Measurements from ENCODE around the gene MT1F.
"Not testable (repeated sequence)": the region's sequence is repeated elsewhere in the genome, so short reads cannot be mapped to it uniquely, and the experiment has no call there.

Gene MT1F

DNA sequence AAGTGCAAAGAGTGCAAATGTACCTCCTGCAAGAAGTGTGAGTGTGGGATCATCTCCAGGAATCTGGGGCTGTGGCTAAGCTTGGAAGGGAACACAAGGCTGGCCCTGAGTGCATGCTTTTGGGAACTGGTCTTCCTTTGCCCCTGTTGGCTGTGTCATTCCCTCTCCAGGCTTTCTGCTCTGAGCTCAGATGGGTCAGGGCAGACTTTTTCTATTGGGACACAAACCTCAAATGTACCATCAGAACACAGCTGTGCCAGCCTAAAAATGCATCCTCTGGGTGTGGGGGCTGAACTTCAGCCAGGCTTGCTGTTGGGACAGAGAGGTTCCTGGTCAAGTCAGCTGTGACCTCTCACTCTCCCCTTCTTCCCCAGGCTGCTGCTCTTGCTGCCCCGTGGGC lies 5.2 kb upstream of the MT1F start:
- H3K4me3 ChIP-seq (replicated peaks; ENCODE audit: low read depth, low read length): no peak overlapping the region
- DNase-seq (ENCODE audit: extremely low read depth, low read depth): no peak
- TF ChIP-seq, protein P1, sequence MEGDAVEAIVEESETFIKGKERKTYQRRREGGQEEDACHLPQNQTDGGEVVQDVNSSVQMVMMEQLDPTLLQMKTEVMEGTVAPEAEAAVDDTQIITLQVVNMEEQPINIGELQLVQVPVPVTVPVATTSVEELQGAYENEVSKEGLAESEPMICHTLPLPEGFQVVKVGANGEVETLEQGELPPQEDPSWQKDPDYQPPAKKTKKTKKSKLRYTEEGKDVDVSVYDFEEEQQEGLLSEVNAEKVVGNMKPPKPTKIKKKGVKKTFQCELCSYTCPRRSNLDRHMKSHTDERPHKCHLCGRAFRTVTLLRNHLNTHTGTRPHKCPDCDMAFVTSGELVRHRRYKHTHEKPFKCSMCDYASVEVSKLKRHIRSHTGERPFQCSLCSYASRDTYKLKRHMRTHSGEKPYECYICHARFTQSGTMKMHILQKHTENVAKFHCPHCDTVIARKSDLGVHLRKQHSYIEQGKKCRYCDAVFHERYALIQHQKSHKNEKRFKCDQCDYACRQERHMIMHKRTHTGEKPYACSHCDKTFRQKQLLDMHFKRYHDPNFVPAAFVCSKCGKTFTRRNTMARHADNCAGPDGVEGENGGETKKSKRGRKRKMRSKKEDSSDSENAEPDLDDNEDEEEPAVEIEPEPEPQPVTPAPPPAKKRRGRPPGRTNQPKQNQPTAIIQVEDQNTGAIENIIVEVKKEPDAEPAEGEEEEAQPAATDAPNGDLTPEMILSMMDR (IDR thresholded peaks at IDR 0.05; ENCODE audit: low read depth, low read length, missing control alignments): no peak

DNA sequence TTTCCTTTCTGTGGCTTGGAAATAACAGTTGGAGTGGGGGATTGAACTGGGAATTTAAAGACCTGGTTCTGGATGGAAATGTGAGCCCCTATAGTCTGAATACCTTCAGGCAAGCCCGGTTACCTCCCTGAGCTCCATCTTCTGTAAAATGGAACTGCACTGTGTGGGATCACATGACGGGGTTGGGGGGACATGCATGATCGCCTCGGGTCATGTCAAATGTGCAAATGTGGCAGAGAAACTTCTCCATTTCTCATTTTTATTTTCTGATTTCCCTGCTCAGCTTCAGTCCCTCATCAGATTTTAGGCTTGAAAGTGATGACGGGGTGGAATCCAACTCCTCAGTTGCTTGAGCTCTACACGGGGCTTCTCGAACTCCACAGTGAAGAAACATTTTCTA lies 4.5 kb upstream of the MT1F start:
- DNase-seq (ENCODE audit: extremely low read depth, low read depth): no peak
- TF ChIP-seq, protein P1 (IDR thresholded peaks at IDR 0.05; ENCODE audit: low read depth, low read length, missing control alignments): no peak
- H3K4me3 ChIP-seq (replicated peaks; ENCODE audit: low read depth, low read length): no peak overlapping the region

DNA sequence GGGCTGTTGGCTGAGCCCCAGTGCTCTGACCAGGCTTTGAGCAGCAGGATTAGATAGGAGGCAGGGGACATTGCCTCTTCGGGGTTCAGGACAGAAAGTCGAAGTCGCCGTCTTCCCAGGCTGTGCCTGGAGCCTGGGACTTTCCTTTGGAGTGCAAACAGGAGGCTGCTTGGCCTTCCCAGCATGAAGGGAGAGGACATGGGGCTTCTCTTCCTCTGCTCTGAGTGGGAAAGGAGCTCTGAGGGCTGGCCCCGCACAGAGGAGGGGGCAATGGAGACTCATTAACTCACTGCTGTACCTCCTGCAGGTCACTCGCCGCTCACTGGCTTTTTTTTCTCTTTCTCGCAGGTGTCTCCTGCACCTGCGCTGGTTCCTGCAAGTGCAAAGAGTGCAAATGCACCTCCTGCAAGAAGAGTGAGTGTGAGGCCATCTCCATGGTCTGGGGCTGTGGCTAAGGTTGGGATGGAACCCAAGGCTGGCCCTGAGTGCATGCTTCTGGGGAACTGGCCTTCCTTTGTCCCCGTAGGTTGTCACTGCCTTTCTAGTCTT lies 642 bp downstream of the MT1F start:
- TF ChIP-seq, protein P1 (IDR thresholded peaks at IDR 0.05; ENCODE audit: low read depth, low read length, missing control alignments): no peak
- no peak overlapping the region for H3K4me3 ChIP-seq (replicated peaks; ENCODE audit: low read depth, low read length)
- no peak for DNase-seq (ENCODE audit: extremely low read depth, low read depth)

DNA sequence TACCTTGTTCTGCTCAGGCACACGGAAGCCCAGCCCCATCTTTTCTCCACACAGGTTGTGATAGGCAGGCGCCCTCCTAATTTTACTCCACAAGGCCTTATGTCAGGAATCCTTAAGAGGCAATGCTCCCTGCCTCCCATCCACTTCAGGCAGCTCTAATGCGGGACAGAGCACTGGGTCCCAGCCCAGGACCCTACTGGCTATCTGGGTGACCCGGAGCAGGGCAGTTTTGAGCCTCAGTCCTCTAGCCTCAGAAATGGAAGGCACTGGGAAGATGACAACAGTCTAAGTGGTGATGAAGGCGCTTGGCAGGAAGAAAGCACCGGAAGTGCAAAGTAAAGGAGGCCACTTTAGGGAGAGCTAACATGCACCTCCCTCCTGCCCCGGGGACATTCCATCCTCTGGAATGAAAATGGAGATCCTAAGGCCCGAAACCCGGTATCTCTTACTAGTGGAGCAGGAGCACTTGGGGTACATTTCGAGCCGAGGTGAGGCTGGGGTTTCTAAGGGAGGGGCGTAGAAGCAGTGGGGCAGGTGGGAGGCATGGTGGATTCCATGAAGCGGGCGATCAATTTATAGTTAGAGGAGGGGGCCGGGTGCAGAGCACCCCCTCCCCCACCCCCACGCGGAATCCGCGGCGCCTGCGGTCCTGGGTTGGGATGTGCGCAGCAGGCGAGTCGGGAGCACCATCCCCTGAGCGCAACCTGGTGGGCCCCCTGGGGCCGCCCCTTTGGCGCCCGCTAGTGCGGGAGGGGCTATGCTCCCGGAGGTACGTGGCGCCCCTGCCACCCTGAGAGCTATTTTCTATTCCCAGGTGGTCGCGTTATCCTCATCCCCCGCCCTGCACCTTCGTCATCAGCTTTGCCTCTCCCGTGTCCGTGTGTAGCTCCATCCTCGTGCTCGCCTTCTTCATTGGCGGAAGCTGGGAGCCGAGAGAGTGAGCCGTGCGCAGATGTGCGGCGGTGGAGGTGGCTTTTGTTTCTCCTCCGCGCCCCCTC lies 4.9 kb downstream of the MT1F start:
- H3K4me3 ChIP-seq (replicated peaks; ENCODE audit: low read depth, low read length): no peak overlapping the region
- DNase-seq (ENCODE audit: extremely low read depth, low read depth): no peak
- TF ChIP-seq, protein P1 (IDR thresholded peaks at IDR 0.05; ENCODE audit: low read depth, low read length, missing control alignments): no peak

DNA sequence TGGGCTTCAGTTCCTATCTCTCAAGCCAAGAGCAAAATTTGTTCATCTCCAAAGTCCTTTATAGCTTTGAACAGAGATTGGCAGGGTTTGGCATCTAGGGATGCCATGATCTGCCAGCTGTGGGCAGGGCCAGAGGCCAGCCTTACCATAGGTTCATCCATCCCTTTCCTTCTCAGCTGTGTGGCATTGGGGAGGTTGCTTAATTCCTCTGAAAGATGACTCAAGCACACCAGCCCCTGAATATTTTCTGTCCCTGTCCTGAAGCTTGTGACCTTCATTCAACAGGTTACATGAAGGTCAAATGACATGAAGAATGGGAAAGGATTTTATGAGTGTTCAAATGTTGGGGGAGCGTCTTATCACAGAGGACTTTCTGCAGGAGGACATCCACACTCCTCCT lies 6.7 kb downstream of the MT1F start:
- TF ChIP-seq, protein P1 (IDR thresholded peaks at IDR 0.05; ENCODE audit: low read depth, low read length, missing control alignments): no peak
- no peak for DNase-seq (ENCODE audit: extremely low read depth, low read depth)
- H3K4me3 ChIP-seq (replicated peaks; ENCODE audit: low read depth, low read length): no peak overlapping the region

DNA sequence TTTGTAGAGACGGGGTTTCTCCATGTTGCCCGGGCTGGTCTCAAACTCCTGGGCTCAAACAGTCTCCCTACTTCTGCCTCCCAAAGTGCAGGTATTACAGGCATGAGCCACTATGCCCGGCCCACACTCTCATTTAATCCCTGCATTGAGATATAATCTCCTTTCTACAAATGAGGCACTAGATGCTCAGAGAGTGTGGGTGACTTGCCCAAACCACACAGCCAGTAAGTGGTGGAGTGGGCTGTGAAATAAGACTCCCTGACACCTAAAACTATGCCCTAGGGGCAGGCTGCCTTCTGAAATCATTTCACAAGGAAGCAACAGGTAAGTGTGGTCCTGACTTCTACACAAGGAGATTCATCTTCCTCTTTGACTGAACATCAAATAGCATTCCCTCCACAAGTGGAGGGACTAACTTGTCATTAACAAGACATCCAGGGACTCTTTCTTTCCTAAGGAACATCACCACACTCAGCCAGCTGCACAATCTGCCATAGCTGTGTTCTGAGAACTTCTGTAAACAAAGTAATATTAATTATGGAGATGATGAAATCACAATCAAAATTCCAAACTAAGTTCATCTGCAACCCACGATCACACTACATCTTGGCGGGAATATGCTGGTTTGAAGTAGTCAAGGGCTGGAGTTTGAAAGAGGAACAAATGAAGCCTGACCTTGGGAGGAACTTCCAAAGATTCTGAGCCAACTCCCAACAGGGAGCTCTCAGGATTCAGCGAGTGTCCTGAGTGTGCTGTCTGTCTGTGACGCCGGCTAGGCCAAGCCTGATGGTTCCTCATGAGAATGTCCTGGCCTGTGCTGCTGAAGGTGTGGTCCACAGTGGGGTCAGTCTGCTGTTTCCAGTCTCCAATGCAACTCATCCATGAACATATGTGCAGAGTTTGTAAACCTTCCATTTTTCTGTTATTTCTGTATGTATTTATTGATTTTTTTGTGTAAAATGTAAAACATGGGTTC lies 7.8 kb downstream of the MT1F start:
- DNase-seq (ENCODE audit: extremely low read depth, low read depth); H3K4me3 ChIP-seq (replicated peaks; ENCODE audit: low read depth, low read length): not testable (repeated sequence)
